H1 (cell line): ENCODE measurements around the gene WNT7A. TPM values are rescaled to one million over a fixed set of nuclear protein-coding genes. Genes with fewer than 3 reads are reported as not detected.

Experiments
- CBX8 ChIP-seq: fragments of 300-800, 300-1000 bp; sonication (generic); IDR thresholded peaks from 2 replicates; pipeline ENCODE4 v1.7.1; 2016; ENCODE audit warnings: low read depth, low read length, borderline replicate concordance
- CHD1 ChIP-seq: IDR thresholded peaks from 2 replicates; pipeline ENCODE4 v1.6.1; 2012; ENCODE audit warnings: low read depth, low read length, improper control_type of control experiment
- JUND ChIP-seq: IDR thresholded peaks from 2 replicates; pipeline ENCODE4 v1.6.1; 2011; ENCODE audit warnings: mild to moderate bottlenecking, improper control_type of control experiment, low read length
- KDM1A ChIP-seq: fragments of 200-600, 300-600 bp; sonication (generic); IDR thresholded peaks from 2 replicates; pipeline ENCODE4 v1.7.1; 2016; ENCODE audit warnings: mild to moderate bottlenecking, low read length, borderline replicate concordance
- KDM4A ChIP-seq: IDR thresholded peaks from one replicate; pipeline ENCODE4 v1.7.1; 2012; ENCODE audit warnings: low read depth, mild to moderate bottlenecking, moderate library complexity, low read length, inconsistent platforms; ENCODE audit not compliant: severe bottlenecking
- PHF8 ChIP-seq: fragments of 200-600 bp; sonication (generic); conservative IDR thresholded peaks from 2 replicates; pipeline ENCODE4 v1.7.1; 2012; ENCODE audit warnings: low read depth, mild to moderate bottlenecking, inconsistent platforms, low read length, moderate library complexity
- POLR2A ChIP-seq, 2 experiments: IDR thresholded peaks; 1 replicate in 1 of 2; 2 replicates in 1 of 2; pipeline ENCODE4 v1.6.1; 2011; ENCODE audit warnings: low read depth in 2 of 2, low read length in 2 of 2, mild to moderate bottlenecking in 2 of 2; ENCODE audit errors: control extremely low read depth in 1 of 2
- RXRA ChIP-seq: IDR thresholded peaks from 2 replicates; pipeline ENCODE4 v1.6.1; 2011; ENCODE audit warnings: low read depth, mild to moderate bottlenecking, low read length, moderate library complexity; ENCODE audit not compliant: insufficient read depth
- TBP ChIP-seq: IDR thresholded peaks from 2 replicates; pipeline ENCODE4 v1.6.1; 2011; ENCODE audit warnings: low read depth, low read length, improper control_type of control experiment
- polyA plus RNA-seq, 7 experiments: library from polyadenylated mRNA; depleted of rRNA in 3 of 7; stranded (reverse) in 5 of 7; unstranded in 2 of 7; fragments of >200 nt in 5 of 7; fragments of 200-250 nt in 2 of 7; gene quantifications; 1 replicate in 5 of 7; 2 replicates in 1 of 7; 4 replicates in 1 of 7; pipeline versions ENCODE4 v1.2.1 to v1.2.3, GENCODE V29; 2011 to 2013; ENCODE audit warnings: missing spikeins in 2 of 7, mixed read lengths in 2 of 7
- total RNA-seq: library from RNA; stranded (reverse); fragmentation: NEBNext Ultra II Directional; extraction: Animal tissue kit (Norgen Biotek cat#: 25700); gene quantifications from 2 replicates; pipeline ENCODE4 v1.2.1, GENCODE V29; 2021
- TF ChIP-seq, protein P1 (sequence below): fragments of 300-600 bp; sonication (generic); IDR thresholded peaks from 2 replicates; pipeline ENCODE4 v1.7.1; 2012; ENCODE audit warnings: low read length, moderate library complexity, mild to moderate bottlenecking, inconsistent platforms; ENCODE audit not compliant: insufficient replicate concordance

Gene WNT7A
- total and polyA plus RNA-seq, 2 of the 8 experiments (the other 6 are each of a cell fraction or from before 2014, with no cell fraction given): 0.02 TPM; not detected in 1

DNA sequence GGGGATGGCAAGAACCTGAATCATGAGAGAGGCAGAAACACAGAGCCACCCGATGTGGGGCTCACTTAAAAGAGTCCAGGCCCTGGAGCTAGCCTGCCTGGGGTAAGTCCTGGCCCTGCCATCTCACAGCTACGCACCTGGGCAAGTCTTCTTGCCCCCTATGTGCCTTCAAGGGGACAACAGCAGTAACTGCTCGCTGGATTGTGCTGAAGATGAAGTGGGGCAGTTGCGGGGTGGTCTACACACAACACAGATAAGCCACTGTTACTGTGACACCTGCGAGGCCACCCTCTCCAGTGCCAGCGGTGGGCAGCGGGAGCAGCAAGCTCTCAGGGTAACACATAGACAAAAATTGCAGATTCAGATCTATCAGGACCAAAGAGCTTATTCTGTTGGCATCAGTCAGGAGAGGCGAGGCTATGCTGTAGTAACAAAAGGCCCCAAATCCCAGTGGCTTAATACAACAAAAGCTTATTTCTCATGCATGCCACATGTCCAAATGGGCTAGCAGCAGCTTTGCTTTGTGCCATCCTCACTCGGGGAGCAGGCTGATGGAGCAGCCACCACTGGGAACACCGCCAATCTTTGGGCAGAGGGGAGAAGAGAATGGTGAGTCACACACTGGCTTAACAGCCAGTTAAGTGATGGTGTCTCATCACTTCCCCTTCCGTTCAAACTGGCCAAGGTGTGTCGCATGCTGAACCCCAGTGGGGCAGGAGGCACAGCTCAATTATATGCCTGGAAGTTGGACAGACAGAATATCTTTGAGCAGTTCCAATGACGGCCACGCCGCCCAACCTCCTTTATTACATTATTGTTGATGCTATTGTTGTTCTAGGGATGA lies 78.3 kb downstream of the WNT7A start (continued):
- TF ChIP-seq, protein P1, sequence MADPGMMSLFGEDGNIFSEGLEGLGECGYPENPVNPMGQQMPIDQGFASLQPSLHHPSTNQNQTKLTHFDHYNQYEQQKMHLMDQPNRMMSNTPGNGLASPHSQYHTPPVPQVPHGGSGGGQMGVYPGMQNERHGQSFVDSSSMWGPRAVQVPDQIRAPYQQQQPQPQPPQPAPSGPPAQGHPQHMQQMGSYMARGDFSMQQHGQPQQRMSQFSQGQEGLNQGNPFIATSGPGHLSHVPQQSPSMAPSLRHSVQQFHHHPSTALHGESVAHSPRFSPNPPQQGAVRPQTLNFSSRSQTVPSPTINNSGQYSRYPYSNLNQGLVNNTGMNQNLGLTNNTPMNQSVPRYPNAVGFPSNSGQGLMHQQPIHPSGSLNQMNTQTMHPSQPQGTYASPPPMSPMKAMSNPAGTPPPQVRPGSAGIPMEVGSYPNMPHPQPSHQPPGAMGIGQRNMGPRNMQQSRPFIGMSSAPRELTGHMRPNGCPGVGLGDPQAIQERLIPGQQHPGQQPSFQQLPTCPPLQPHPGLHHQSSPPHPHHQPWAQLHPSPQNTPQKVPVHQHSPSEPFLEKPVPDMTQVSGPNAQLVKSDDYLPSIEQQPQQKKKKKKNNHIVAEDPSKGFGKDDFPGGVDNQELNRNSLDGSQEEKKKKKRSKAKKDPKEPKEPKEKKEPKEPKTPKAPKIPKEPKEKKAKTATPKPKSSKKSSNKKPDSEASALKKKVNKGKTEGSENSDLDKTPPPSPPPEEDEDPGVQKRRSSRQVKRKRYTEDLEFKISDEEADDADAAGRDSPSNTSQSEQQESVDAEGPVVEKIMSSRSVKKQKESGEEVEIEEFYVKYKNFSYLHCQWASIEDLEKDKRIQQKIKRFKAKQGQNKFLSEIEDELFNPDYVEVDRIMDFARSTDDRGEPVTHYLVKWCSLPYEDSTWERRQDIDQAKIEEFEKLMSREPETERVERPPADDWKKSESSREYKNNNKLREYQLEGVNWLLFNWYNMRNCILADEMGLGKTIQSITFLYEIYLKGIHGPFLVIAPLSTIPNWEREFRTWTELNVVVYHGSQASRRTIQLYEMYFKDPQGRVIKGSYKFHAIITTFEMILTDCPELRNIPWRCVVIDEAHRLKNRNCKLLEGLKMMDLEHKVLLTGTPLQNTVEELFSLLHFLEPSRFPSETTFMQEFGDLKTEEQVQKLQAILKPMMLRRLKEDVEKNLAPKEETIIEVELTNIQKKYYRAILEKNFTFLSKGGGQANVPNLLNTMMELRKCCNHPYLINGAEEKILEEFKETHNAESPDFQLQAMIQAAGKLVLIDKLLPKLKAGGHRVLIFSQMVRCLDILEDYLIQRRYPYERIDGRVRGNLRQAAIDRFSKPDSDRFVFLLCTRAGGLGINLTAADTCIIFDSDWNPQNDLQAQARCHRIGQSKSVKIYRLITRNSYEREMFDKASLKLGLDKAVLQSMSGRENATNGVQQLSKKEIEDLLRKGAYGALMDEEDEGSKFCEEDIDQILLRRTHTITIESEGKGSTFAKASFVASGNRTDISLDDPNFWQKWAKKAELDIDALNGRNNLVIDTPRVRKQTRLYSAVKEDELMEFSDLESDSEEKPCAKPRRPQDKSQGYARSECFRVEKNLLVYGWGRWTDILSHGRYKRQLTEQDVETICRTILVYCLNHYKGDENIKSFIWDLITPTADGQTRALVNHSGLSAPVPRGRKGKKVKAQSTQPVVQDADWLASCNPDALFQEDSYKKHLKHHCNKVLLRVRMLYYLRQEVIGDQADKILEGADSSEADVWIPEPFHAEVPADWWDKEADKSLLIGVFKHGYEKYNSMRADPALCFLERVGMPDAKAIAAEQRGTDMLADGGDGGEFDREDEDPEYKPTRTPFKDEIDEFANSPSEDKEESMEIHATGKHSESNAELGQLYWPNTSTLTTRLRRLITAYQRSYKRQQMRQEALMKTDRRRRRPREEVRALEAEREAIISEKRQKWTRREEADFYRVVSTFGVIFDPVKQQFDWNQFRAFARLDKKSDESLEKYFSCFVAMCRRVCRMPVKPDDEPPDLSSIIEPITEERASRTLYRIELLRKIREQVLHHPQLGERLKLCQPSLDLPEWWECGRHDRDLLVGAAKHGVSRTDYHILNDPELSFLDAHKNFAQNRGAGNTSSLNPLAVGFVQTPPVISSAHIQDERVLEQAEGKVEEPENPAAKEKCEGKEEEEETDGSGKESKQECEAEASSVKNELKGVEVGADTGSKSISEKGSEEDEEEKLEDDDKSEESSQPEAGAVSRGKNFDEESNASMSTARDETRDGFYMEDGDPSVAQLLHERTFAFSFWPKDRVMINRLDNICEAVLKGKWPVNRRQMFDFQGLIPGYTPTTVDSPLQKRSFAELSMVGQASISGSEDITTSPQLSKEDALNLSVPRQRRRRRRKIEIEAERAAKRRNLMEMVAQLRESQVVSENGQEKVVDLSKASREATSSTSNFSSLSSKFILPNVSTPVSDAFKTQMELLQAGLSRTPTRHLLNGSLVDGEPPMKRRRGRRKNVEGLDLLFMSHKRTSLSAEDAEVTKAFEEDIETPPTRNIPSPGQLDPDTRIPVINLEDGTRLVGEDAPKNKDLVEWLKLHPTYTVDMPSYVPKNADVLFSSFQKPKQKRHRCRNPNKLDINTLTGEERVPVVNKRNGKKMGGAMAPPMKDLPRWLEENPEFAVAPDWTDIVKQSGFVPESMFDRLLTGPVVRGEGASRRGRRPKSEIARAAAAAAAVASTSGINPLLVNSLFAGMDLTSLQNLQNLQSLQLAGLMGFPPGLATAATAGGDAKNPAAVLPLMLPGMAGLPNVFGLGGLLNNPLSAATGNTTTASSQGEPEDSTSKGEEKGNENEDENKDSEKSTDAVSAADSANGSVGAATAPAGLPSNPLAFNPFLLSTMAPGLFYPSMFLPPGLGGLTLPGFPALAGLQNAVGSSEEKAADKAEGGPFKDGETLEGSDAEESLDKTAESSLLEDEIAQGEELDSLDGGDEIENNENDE: no peak
- no peak for TF ChIP-seq CBX8
- TF ChIP-seq RXRA: no peak
- no peak for TF ChIP-seq KDM1A
- TF ChIP-seq CHD1: no peak
- TF ChIP-seq KDM4A: no peak
- TF ChIP-seq JUND: no peak
- TF ChIP-seq PHF8: no peak
- no peak for TF ChIP-seq POLR2A (IDR thresholded peaks at IDR 0.05; ENCODE audit: control extremely low read depth in 1 of 2, low read depth in 2 of 2, low read length in 2 of 2)
- no peak for TF ChIP-seq TBP
